OCI-LY3 (cell line): ENCODE data around the gene C3orf52.

ENCODE experiments used
- H2AFZ ChIP-seq: fragments of 200-600, 300-600 bp; shearing (Covaris generic); 2 replicates; pipeline ENCODE4 v1.6.0; 2014; ENCODE audit warnings: antibody characterized with exemption, low read depth, low read length
- H3K27ac ChIP-seq: fragments of 200-600, 300-600 bp; sonication (generic); 2 replicates; pipeline ENCODE4 v1.5.1; 2014; ENCODE audit warnings: mild to moderate bottlenecking, low read length, moderate library complexity, mixed read lengths
- H3K27me3 ChIP-seq: fragments of 200-600, 300-600 bp; sonication (generic); 2 replicates; pipeline ENCODE4 v1.6.1; 2014; ENCODE audit warnings: low read depth, low read length, mixed read lengths
- H3K36me3 ChIP-seq: fragments of 200-600, 300-600 bp; sonication (generic); replicated peaks from 2 replicates; pipeline ENCODE3; 2014; ENCODE audit warnings: low read depth, low read length, mixed read lengths
- H3K4me1 ChIP-seq: fragments of 300-600, 200-600 bp; sonication (generic); 2 replicates; pipeline ENCODE4 v1.6.1; 2014; ENCODE audit warnings: low read length, mixed read lengths
- H3K4me2 ChIP-seq: fragments of 200-600, 300-600 bp; sonication (generic); 2 replicates; pipeline ENCODE4 v1.6.1; 2014; ENCODE audit warnings: low read length, mixed read lengths
- H3K4me3 ChIP-seq: fragments of 300-600, 200-600 bp; sonication (generic); 2 replicates; pipeline ENCODE4 v1.5.1; 2014; ENCODE audit warnings: antibody characterized with exemption, mild to moderate bottlenecking, low read length, moderate library complexity
- H3K79me2 ChIP-seq: fragments of 300-600, 200-600 bp; shearing (Covaris generic); 2 replicates; pipeline ENCODE4 v1.6.1; 2014; ENCODE audit warnings: mild to moderate bottlenecking, low read length, mixed read lengths
- H3K9ac ChIP-seq: fragments of 300-600, 200-600 bp; shearing (Covaris generic); 2 replicates; pipeline ENCODE4 v1.6.0; 2014; ENCODE audit warnings: mild to moderate bottlenecking, low read length, moderate library complexity
- H3K9me3 ChIP-seq: fragments of 200-600, 300-600 bp; shearing (Covaris generic); 2 replicates; pipeline ENCODE4 v1.6.1; 2014; ENCODE audit warnings: low read length, mixed read lengths; ENCODE audit not compliant: insufficient read depth
- H4K20me1 ChIP-seq: fragments of 200-600, 300-600 bp; sonication (generic); 2 replicates; pipeline ENCODE4 v1.6.1; 2016; ENCODE audit warnings: low read length, mixed read lengths; ENCODE audit not compliant: insufficient read depth
- EZH2phosphoT487 ChIP-seq: fragments of 200-600 bp; shearing (Covaris generic); IDR thresholded peaks from 2 replicates; pipeline ENCODE4 v1.6.1; 2018; ENCODE audit warnings: antibody characterized with exemption, mixed run types, low read depth
- TF ChIP-seq, protein P1 (sequence below): fragments of 200-600, 300-600 bp; sonication (generic); IDR thresholded peaks from 2 replicates; pipeline ENCODE4 v1.5.1; 2014; ENCODE audit warnings: antibody characterized with exemption, low read length, low read depth

Gene C3orf52

DNA sequence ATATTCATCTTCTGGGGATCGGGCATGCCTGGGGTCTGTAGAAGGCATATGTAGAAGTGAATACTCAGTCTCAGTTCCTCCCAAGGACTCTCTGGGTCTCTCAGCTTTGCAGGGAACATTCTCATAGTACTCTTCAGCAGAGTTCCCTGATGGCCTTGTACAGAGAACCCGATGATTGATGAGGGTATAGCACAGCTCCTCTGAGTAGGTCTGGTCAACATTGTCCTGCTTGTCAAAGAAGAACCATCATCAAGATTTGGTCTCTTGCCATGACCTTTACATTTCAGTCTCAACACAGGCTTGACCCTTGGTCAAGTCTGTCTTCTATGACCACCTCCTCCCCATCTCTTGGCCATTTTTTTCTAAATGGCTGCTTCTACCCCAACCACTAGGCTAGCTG, 37.4 kb downstream of the C3orf52 start:
- no peaks in the 10 kb centered on the region for H3K9me3 ChIP-seq
- peaks cover 3% of the 10 kb centered on the region for H3K36me3 ChIP-seq
- H3K9ac ChIP-seq = no peak overlapping the region
- H3K27me3 ChIP-seq = no peaks in the 10 kb centered on the region
- no peak overlapping the region for H3K27ac ChIP-seq
- no peaks in the 10 kb centered on the region for H4K20me1 ChIP-seq
- no peak overlapping the region; the same call in 1 of the 2 replicates for H3K4me2 ChIP-seq
- no peak overlapping the region for H3K4me3 ChIP-seq
- peaks cover 50% of the 10 kb centered on the region for H3K4me1 ChIP-seq
- TF ChIP-seq, protein P1, sequence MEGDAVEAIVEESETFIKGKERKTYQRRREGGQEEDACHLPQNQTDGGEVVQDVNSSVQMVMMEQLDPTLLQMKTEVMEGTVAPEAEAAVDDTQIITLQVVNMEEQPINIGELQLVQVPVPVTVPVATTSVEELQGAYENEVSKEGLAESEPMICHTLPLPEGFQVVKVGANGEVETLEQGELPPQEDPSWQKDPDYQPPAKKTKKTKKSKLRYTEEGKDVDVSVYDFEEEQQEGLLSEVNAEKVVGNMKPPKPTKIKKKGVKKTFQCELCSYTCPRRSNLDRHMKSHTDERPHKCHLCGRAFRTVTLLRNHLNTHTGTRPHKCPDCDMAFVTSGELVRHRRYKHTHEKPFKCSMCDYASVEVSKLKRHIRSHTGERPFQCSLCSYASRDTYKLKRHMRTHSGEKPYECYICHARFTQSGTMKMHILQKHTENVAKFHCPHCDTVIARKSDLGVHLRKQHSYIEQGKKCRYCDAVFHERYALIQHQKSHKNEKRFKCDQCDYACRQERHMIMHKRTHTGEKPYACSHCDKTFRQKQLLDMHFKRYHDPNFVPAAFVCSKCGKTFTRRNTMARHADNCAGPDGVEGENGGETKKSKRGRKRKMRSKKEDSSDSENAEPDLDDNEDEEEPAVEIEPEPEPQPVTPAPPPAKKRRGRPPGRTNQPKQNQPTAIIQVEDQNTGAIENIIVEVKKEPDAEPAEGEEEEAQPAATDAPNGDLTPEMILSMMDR = no peak
- no peak for TF ChIP-seq EZH2phosphoT487
- no peaks in the 10 kb centered on the region for H3K79me2 ChIP-seq
- H2AFZ ChIP-seq = no peak overlapping the region

DNA sequence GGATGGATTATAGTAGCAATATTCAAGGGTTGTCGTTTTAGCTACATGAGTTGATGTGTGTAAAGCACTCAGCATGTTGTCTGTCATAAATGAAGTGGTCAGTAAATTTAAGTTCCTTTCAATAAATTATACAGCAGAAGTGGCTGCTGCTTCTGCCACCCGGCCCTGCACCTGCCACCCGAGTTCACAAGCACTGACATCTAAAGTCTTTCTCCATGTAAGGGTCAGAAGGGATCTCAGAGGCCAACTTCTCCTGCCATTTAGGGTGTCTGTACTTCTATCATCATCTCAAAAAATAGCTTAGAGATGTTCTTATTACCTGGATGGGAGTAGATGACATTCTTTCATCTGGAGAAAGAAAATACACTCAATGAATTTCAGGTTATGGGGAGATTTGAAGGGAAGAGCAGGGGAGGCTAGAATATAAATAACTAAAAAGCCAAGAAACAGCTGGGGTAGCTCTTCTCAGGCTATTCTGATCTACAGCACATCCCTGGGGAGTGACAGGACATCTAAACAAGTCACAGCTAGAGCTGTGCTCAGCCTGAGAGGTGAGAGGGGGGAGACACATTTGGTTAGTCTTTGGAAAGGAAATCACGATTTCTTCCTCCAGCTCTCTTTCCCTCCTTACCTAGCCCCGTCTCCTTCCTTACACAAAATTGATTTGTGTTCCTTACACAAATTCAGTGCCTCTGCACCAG, 38.9 kb downstream of the C3orf52 start:
- TF ChIP-seq, protein P1 = no peak
- TF ChIP-seq EZH2phosphoT487 = no peak
- Histone ChIP-seq H3K79me2 (no peaks in the 10 kb centered on the region), H3K4me2 (no peak overlapping the region), H3K9ac (no peak overlapping the region), H4K20me1 (no peaks in the 10 kb centered on the region), H3K4me1 (peaks cover 52% of the 10 kb centered on the region), H3K9me3 (no peaks in the 10 kb centered on the region), H3K27ac (no peak overlapping the region), H3K36me3 (no peaks in the 10 kb centered on the region), H2AFZ (no peak overlapping the region), H3K4me3 (no peak overlapping the region), H3K27me3 (no peaks in the 10 kb centered on the region)

DNA sequence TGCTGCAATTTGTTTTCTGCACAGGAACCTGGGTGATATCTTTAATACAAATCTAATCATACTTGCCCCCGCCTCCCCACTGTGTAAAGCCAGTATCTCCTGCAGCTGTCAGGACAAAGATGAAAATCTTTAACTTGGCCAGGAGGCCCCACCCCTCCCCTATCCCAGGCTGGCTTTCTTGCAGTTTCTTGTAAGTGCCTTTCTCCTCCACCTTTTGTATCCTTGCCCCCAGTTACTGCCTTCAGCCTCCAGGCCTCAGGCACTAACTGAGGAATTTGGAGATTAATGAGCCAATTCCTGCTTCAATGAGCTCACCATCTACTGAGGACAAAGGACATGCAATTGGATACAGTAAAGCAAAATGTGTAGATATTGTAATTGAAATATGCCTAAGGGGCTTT, 40.3 kb downstream of the C3orf52 start:
- H2AFZ ChIP-seq = no peak overlapping the region
- H3K27me3 ChIP-seq = no peaks in the 10 kb centered on the region
- no peaks in the 10 kb centered on the region for H3K36me3 ChIP-seq
- H3K79me2 ChIP-seq = no peaks in the 10 kb centered on the region
- H3K9me3 ChIP-seq = no peaks in the 10 kb centered on the region
- H3K4me1 ChIP-seq = peaks cover 42% of the 10 kb centered on the region
- H4K20me1 ChIP-seq = no peaks in the 10 kb centered on the region
- no peak overlapping the region for H3K27ac ChIP-seq
- TF ChIP-seq, protein P1 = no peak
- no peak for TF ChIP-seq EZH2phosphoT487
- no peak overlapping the region for H3K9ac ChIP-seq
- no peak overlapping the region for H3K4me2 ChIP-seq
- no peak overlapping the region for H3K4me3 ChIP-seq

DNA sequence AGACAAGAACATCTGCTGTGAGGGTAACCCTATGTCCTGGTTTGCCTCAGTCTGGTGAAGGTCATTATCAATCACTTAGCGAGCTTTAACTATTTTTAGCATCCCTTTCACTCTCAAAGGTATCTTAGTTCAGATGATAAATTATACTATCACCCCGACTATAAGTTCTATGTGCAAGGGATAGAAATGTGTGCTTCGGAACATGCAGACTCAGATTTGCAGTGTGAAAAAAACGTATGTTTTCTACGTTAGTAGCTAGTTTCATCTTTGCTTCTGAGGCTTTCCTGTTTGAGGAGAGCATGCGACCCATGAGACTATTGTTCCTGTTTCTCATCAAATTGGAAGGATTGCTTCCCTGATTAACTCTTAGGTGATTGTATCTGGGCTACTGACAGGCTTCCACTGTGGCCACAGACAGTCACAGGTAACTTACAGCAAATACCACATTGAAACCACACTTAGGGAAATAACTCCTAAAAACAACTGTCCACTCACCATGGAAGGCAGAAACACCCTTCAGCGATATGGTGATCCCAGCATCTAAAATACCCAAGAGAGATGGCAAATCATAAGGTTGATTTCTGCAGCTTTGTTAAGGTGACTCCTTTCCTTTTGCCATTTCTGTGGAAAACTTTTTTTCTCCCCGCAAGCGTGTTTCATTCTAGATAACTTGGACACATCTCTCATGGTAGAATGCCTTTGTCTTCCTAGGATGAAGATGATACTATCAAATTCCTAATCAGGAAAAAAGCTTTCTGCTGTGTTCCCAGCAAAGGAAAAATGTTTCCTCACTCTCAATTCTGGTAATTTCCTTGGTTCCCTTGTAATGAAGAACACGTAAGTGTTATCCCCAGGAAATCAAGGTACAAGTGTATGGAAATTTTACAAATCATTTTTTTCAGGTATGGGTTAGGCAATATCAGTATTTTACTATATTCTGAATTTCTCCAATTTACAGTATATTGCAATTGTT, 41.6 kb downstream of the C3orf52 start:
- Histone ChIP-seq H3K4me3 (peak overlapping the region; percentile 43), H3K27me3 (no peaks in the 10 kb centered on the region), H2AFZ (peak overlapping the region; percentile 67), H3K4me2 (peak overlapping the region; percentile 56), H3K36me3 (no peaks in the 10 kb centered on the region), H3K9me3 (no peaks in the 10 kb centered on the region), H3K9ac (no peak overlapping the region), H3K79me2 (no peaks in the 10 kb centered on the region), H3K4me1 (peaks cover 39% of the 10 kb centered on the region), H4K20me1 (no peaks in the 10 kb centered on the region), H3K27ac (no peak overlapping the region)
- TF ChIP-seq, protein P1 = no peak
- TF ChIP-seq EZH2phosphoT487 = no peak
